G401 (cell line): ENCODE measurements around the gene KCNB1. TPM values are rescaled to one million over a fixed set of nuclear protein-coding genes. Genes with fewer than 3 reads are reported as not detected.

ENCODE experiments used
- DNase-seq: peaks from one replicate; pipeline ENCODE4 v3.0.0-alpha.2; 2015; ENCODE audit warnings: low spot score
- in situ Hi-C: cut with HindIII; loops from 2 replicates; pipeline ENCODE4 v1.10.0; 2016; ENCODE audit warnings: low sequenced_read_pairs, mixed read lengths
- total RNA-seq: library from RNA; depleted of rRNA; stranded (reverse); fragments of >200 nt; shearing (Covaris generic); gene quantifications from 2 replicates; pipeline ENCODE4 v1.2.3, GENCODE V29; 2014

Gene KCNB1
- total RNA-seq, 1 experiment from 2014 or later, result 0.14 TPM

- in situ Hi-C loops, result no loop called here
- peak; percentile 95 for DNase-seq
Observed at GRCh38 chr20:49381558-49382493, 100.6 kb downstream of the KCNB1 start.

- in situ Hi-C loops, result no loop called here
- DNase-seq, result no peak
Observed at GRCh38 chr20:49380337-49380780, 102.1 kb downstream of the KCNB1 start.

- DNase-seq, result no peak
- in situ Hi-C loops, result no loop called here
Observed at GRCh38 chr20:49379338-49379737, 103.1 kb downstream of the KCNB1 start.

GRCh38 chr20:49377326-49377725 is 105.1 kb downstream of the KCNB1 start:
- peak; percentile 43 for DNase-seq
- in situ Hi-C loops, result no loop called here

- in situ Hi-C loops, result no loop called here
- no peak for DNase-seq
Observed at GRCh38 chr20:49375170-49375569, 107.3 kb downstream of the KCNB1 start.

- in situ Hi-C loops, result no loop called here
- DNase-seq, result no peak
Observed at GRCh38 chr20:49372095-49372734, 110.3 kb downstream of the KCNB1 start.

GRCh38 chr20:49368596-49368995 is 113.9 kb downstream of the KCNB1 start:
- no peak for DNase-seq
- in situ Hi-C loops, result no loop called here

- in situ Hi-C loops, result no loop called here
Observed at GRCh38 chr20:49367113-49367512, 115.4 kb downstream of the KCNB1 start.

GRCh38 chr20:49366687-49367086 is 115.8 kb downstream of the KCNB1 start:
- in situ Hi-C loops, result no loop called here
- no peak for DNase-seq

More at GRCh38 chr20:49367113-49367512, 115.4 kb downstream of the KCNB1 start:
- no peak for DNase-seq

- in situ Hi-C loops, result no loop called here
- peak; percentile 65 for DNase-seq
Observed at GRCh38 chr20:49361862-49362660, 120.4 kb downstream of the KCNB1 start.

- in situ Hi-C loops, result no loop called here
- no peak for DNase-seq
Observed at GRCh38 chr20:49360242-49360968, 122.1 kb downstream of the KCNB1 start.

GRCh38 chr20:49356676-49357075 is 125.8 kb downstream of the KCNB1 start:
- DNase-seq, result no peak
- in situ Hi-C loops, result no loop called here

GRCh38 chr20:49354673-49355072 is 127.8 kb downstream of the KCNB1 start:
- no peak for DNase-seq
- in situ Hi-C loops, result no loop called here

GRCh38 chr20:49353348-49353747 is 129.1 kb downstream of the KCNB1 start:
- in situ Hi-C loops, result no loop called here
- DNase-seq, result no peak

- in situ Hi-C loops, result no loop called here
- peak; percentile 12 for DNase-seq
Observed at GRCh38 chr20:49352751-49353150, 129.7 kb downstream of the KCNB1 start.

GRCh38 chr20:49351775-49352174 is 130.7 kb downstream of the KCNB1 start:
- DNase-seq, result no peak
- in situ Hi-C loops, result no loop called here

GRCh38 chr20:49349694-49350252 is 132.7 kb downstream of the KCNB1 start:
- in situ Hi-C loops, result no loop called here

GRCh38 chr20:49349078-49349477 is 133.4 kb downstream of the KCNB1 start:
- in situ Hi-C loops, result no loop called here
- DNase-seq, result no peak

More at GRCh38 chr20:49349694-49350252, 132.7 kb downstream of the KCNB1 start:
- no peak for DNase-seq

- in situ Hi-C loops, result no loop called here
- DNase-seq, result no peak
Observed at GRCh38 chr20:49348563-49348962, 133.9 kb downstream of the KCNB1 start.
